IMR-90 (cell line): Measurements from ENCODE around the gene RASSF3.

Experiments
- CEBPB ChIP-seq: IDR thresholded peaks from 2 replicates; pipeline ENCODE4 v1.6.1; 2012; ENCODE audit warnings: low read depth, low read length, improper control_type of control experiment
- CHD1 ChIP-seq: IDR thresholded peaks from 2 replicates; pipeline ENCODE4 v1.6.1; 2012; ENCODE audit warnings: low read depth, low read length, improper control_type of control experiment
- FOS ChIP-seq: fragments of 150-350 bp; IDR thresholded peaks from 2 replicates; pipeline ENCODE4 v1.6.1; 2016; ENCODE audit warnings: low read depth, low read length
- MAFK ChIP-seq: IDR thresholded peaks from 2 replicates; pipeline ENCODE4 v1.6.1; 2012; ENCODE audit warnings: low read depth, low read length, improper control_type of control experiment
- MAZ ChIP-seq: IDR thresholded peaks from 2 replicates; pipeline ENCODE4 v1.6.1; 2012; ENCODE audit warnings: low read depth, mild to moderate bottlenecking, low read length, improper control_type of control experiment, moderate library complexity, borderline replicate concordance
- MXI1 ChIP-seq: IDR thresholded peaks from 2 replicates; pipeline ENCODE4 v1.6.1; 2012; ENCODE audit warnings: low read depth, mild to moderate bottlenecking, low read length, moderate library complexity, borderline replicate concordance
- POLR2A ChIP-seq: IDR thresholded peaks from 2 replicates; pipeline ENCODE4 v1.6.1; 2012; ENCODE audit warnings: mild to moderate bottlenecking, low read depth, low read length
- RAD21 ChIP-seq: IDR thresholded peaks from 2 replicates; pipeline ENCODE4 v1.6.1; 2012; ENCODE audit warnings: low read length, improper control_type of control experiment
- RCOR1 ChIP-seq: IDR thresholded peaks from 2 replicates; pipeline ENCODE4 v1.6.1; 2012; ENCODE audit warnings: mild to moderate bottlenecking, low read length, improper control_type of control experiment; ENCODE audit not compliant: insufficient replicate concordance
- RFX5 ChIP-seq: IDR thresholded peaks from 2 replicates; pipeline ENCODE4 v1.8.0; 2012; ENCODE audit warnings: low read depth, mild to moderate bottlenecking, low read length, moderate library complexity
- SMC3 ChIP-seq: fragments of 150-350 bp; IDR thresholded peaks from 2 replicates; pipeline ENCODE4 v1.6.1; 2016; ENCODE audit warnings: low read depth, mild to moderate bottlenecking, antibody characterized with exemption, low read length, moderate library complexity
- TF ChIP-seq, protein P1 (sequence below): conservative IDR thresholded peaks from 2 replicates; pipeline ENCODE4 v1.5.1; 2012; ENCODE audit warnings: mild to moderate bottlenecking, low read depth, low read length, improper control_type of control experiment
- TF ChIP-seq, protein P2 (sequence below): fragments of 150-350 bp; IDR thresholded peaks from 2 replicates; pipeline ENCODE4 v1.6.1; 2017; ENCODE audit warnings: mild to moderate bottlenecking, antibody characterized with exemption, low read length, low read depth
- TF ChIP-seq, protein P3 (sequence below): fragments of 150-350 bp; IDR thresholded peaks from 2 replicates; pipeline ENCODE4 v1.6.1; 2016; ENCODE audit warnings: low read depth, mild to moderate bottlenecking, low read length, moderate library complexity, borderline replicate concordance

DNA sequence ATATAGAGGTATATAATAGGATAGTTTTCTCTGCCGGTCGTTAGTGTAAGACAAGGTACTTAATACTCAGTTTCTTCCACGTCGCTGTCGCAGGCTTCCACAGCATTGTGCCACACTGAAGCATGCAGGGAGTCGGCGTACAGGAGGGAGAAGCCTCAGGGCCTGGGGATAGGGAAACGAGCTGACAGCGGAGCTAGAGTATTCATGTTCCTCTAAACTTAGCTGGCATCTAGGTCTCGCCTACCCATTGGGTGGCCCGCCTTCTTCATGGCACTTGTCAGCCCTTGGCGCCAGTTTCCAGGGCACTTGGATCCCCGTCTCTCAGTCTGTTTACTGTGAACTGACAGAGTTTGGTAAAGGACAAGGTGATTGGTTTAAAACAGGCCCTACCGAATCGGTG, 75.3 kb downstream of the RASSF3 start:
- TF ChIP-seq, protein P1, sequence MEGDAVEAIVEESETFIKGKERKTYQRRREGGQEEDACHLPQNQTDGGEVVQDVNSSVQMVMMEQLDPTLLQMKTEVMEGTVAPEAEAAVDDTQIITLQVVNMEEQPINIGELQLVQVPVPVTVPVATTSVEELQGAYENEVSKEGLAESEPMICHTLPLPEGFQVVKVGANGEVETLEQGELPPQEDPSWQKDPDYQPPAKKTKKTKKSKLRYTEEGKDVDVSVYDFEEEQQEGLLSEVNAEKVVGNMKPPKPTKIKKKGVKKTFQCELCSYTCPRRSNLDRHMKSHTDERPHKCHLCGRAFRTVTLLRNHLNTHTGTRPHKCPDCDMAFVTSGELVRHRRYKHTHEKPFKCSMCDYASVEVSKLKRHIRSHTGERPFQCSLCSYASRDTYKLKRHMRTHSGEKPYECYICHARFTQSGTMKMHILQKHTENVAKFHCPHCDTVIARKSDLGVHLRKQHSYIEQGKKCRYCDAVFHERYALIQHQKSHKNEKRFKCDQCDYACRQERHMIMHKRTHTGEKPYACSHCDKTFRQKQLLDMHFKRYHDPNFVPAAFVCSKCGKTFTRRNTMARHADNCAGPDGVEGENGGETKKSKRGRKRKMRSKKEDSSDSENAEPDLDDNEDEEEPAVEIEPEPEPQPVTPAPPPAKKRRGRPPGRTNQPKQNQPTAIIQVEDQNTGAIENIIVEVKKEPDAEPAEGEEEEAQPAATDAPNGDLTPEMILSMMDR: no peak
- TF ChIP-seq MXI1 (no peak), MAZ (no peak), POLR2A (no peak), RFX5 (no peak), RAD21 (no peak), CEBPB (no peak), MAFK (no peak), RCOR1 (no peak), SMC3 (no peak), FOS (no peak), CHD1 (no peak)
- TF ChIP-seq, protein P2, sequence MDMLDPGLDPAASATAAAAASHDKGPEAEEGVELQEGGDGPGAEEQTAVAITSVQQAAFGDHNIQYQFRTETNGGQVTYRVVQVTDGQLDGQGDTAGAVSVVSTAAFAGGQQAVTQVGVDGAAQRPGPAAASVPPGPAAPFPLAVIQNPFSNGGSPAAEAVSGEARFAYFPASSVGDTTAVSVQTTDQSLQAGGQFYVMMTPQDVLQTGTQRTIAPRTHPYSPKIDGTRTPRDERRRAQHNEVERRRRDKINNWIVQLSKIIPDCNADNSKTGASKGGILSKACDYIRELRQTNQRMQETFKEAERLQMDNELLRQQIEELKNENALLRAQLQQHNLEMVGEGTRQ: no peak
- TF ChIP-seq, protein P3, sequence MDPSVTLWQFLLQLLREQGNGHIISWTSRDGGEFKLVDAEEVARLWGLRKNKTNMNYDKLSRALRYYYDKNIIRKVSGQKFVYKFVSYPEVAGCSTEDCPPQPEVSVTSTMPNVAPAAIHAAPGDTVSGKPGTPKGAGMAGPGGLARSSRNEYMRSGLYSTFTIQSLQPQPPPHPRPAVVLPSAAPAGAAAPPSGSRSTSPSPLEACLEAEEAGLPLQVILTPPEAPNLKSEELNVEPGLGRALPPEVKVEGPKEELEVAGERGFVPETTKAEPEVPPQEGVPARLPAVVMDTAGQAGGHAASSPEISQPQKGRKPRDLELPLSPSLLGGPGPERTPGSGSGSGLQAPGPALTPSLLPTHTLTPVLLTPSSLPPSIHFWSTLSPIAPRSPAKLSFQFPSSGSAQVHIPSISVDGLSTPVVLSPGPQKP: no peak
